NCI-H82 treated with DMSO at 0.1 percent for 48 hours (cell line): Measurements from ENCODE around the gene THBS1.

Source experiments
- DNase-seq: peaks from one replicate; lab custom pipeline; 2025; ENCODE audit not compliant: unreplicated experiment; lab: John Stamatoyannopoulos, UW

Gene THBS1

GRCh38 chr15:39580485-39581241 is at the start of gene THBS1:
Gene THBS1, plus strand, starts transcription at chr15:39581079. Its CDS starts 779 bp downstream, at chr15:39581858.
- no peak for DNase-seq

- DNase-seq = no peak
Observed at GRCh38 chr15:39534996-39535395, 45.9 kb upstream of the THBS1 start.

- no peak for DNase-seq
Observed at GRCh38 chr15:39535466-39535865, 45.4 kb upstream of the THBS1 start.

DNA sequence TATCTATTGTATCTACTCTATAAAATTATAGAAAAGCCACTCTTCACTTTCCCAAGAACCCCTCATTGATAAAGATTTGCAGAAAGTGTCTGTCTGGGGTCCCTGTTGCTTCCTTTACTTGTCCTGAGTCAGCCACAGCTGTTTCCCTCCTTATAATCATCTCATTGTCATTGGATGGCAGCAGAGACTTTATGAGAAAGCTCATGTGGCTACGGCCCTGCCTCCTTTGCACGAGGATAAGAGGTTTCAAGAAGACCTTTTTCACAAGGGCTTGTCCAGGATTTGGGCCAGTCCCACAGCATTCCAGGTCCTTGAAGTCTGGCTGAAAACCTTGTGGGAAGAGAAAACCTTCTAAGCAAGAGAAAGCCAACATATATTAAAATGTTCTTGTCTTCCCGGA is 41.9 kb upstream of the THBS1 start:
- no peak for DNase-seq

GRCh38 chr15:39539466-39539865 is 41.4 kb upstream of the THBS1 start:
- no peak for DNase-seq

DNA sequence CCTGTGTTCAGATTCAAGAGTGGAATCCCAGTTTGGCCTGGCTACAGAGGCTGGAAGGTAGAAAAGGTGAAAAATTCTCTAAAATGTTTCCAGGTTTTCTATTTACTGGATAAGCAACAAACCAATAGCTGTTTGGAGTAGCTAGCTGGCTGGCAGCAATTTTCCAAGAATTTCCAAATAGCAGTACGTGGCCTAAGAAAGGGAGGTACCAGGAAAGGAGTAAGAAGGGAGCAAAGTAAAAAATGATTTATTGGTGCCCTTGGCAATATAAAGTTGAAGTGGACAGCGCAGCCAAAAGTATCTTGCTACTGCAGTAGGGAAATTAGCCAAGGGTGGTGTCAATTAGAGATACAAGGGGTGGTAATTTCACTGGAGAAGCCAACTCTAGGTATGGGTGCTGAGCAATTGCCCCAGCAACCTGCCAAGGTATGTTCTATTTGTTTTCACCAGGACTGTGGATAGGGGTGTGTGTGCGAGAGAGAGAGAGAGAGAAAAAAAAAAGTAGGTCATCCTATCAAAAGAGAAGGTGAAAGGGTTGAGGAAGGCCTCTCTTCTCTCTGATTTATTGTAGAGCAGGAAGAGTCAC is 40.8 kb upstream of the THBS1 start:
- DNase-seq = no peak

- DNase-seq = no peak
Observed at GRCh38 chr15:39542385-39543065, 38.4 kb upstream of the THBS1 start.

DNA sequence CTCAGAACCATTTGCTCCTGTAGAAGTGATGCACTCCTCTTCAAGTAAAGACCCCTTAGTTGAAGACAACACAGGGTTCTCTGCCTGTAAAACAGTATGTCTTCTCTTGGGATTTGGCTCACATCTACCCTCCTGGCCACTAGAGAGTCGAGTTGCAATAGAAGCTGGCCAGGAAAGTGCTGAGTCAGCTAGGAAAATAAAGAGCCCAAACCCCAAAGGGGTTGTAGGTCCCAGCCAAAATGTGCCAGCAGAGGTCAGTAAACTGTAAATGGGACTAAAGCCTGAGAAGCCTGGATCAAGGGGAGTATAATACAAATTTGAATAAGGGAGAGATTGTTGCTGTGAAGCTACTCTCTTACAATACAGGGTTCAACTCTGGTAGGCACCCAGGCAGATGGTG is 37.2 kb upstream of the THBS1 start:
- no peak for DNase-seq

GRCh38 chr15:39546842-39547241 is 34.0 kb upstream of the THBS1 start:
- no peak for DNase-seq

DNA sequence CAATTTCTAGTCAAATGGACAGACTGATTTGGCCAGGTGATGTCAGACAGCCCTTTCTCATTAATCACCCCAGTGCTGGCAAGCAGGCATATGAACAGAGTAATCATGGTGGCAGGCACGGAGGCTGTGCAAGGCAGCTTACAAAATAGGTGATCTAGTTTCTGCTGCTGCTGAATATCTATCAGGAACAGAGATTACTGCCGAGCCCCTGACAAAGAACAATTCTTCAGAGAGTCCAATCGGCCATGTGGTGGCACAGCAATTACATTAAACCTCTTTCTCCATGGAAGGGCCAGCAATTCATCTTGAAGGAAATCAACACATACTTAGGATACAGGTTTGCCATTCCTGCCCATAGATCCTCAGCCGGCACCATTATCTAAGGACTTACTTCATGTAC is 32.3 kb upstream of the THBS1 start:
- DNase-seq = no peak

- no peak for DNase-seq
Observed at GRCh38 chr15:39549912-39550311, 31.0 kb upstream of the THBS1 start.

GRCh38 chr15:39551476-39551875 is 29.4 kb upstream of the THBS1 start:
- no peak for DNase-seq

DNA sequence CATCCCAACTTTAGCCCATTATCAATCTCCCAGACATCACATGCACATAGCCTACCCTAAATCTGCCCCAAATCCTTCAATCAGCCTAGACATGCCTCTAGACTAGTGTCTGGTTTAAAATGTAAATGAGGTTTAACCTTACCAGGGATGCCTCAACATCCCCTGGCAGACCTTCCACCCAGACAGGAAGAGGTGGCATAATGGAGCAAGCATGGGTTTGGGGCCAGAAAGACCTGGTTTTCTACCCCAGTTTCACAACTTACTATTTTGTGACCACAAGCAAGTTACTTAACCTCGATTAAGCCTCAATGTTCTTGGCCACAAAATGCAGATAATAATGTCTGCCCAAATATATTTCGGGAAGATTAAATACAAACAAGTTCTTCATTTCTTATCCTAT is 28.3 kb upstream of the THBS1 start:
- DNase-seq = no peak

- no peak for DNase-seq
Observed at GRCh38 chr15:39553947-39554693, 26.8 kb upstream of the THBS1 start.

DNA sequence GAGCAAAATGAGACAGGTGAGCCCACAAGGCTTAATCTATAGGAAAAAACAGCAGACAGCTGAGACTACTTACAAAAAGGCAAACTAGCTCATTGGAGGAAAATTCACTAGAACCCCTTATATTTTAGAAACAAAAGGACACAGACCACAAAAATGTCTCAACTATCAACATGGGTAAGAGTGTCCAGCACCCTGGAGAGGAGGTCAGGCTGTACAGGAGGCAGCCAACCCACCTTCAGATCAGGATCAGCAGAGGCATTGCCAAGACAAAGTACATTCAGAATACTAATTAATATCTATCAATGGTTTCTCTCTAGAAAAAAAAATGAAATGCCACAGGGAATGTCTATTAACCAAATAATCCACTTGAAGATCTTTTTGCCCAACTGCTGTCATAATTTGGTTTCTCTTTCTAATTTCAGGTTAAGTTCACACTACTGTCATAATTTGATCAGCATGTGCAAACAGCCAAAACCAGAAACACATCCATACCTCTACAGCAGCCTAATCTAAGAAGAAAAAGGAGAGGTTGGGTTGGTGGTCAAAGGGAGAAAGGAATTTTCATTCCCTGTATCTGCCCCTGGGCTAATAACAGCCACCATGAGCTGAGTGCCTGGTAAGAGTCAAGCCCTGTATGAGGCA is 26.0 kb upstream of the THBS1 start:
- no peak for DNase-seq

DNA sequence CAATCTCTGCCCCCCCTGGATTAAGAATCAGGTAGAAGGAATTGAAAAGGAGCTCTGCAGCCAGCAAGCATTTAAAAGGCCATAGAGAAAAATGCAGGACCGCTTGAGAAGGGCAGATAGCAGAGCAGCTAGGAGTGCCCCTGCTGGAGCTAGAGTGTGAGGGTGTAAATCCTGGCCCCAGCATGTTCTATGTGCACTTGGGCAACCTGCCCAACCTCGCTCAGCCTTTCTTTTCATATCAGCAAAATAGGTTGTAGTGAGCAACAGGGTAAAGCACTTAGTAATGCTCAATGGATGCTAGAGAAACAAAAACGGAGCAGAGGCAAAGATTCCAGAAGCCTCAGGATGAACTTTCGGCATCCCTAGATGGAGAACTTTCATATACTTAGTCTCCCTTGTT is 25.0 kb upstream of the THBS1 start:
- DNase-seq = no peak

GRCh38 chr15:39556461-39556860 is 24.4 kb upstream of the THBS1 start:
- no peak for DNase-seq

DNA sequence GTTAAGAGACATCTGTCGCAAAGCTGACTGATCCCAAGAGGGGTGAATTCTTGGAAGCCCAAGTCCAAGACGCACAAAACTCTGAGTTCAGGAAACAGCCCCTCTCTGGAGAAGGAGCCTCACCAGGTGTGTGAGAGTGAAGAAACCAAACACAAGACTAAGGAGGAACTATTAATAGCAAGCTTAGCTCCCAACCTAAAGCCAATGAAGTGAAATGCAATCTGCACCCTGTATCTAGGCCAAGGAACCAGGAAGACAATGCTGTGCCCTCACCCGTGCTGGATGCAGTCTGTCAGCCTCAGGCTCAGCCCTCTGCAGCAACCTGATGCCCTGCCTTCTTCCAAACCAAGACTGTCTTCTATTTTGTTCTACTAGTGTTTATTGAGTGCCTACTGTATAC is 22.5 kb upstream of the THBS1 start:
- DNase-seq = no peak

- no peak for DNase-seq
Observed at GRCh38 chr15:39564972-39565665, 15.8 kb upstream of the THBS1 start.

- DNase-seq = no peak
Observed at GRCh38 chr15:39565851-39566250, 15.0 kb upstream of the THBS1 start.

- DNase-seq = no peak
Observed at GRCh38 chr15:39573287-39573686, 7.6 kb upstream of the THBS1 start.
